GM12872 (cell line): ENCODE measurements around the gene VSTM2L.

Experiments
- TF ChIP-seq, protein P1 (sequence below): IDR thresholded peaks from 3 replicates; pipeline ENCODE4 v1.5.1; 2011; ENCODE audit warnings: low read depth, mild to moderate bottlenecking, low read length, moderate library complexity; ENCODE audit not compliant: insufficient read depth

VSTM2L gene

DNA sequence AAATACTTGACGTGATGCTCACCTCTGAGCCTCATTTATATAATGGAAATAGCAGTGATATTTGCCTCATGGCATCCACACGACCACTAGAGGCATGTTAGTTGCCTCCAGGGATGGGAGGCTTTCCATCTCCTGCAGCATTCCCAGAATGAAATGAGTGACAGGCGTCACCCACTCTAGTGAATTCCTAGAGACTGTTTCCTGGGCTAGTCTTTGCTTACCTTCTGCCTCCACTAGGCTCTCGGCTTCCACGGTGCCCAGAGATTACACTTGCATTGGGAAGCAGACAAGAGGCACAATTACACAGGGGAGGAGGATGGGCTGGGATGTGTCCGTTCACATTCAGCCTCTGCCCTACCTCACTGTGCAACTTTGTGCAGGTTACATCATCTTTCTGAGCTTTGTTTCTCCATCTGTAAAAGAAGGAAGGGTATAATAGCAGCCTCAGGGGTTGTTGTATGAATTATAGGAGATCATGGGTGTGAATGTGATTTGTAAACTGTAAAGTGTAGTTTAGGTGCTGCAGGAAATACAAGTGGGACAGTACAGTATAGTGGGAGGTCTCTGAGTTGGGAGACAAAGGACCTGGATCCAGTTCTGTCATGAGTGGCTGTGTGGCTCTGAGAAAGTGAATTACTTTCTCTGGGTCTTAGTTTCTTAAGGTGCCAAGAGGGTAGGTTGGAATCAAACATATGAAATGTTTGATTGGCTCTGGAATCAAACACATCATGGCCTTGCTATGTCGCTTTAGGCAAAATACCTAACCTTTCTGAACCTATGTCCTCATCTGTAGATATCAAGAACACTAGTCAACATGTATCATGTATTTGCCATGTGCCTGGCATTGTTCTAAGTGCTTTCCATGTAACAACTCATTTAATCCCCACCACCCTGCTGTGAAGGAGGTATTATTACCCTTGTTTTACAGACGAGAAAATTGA, 3.6 kb upstream of the VSTM2L start:
- TF ChIP-seq, protein P1, sequence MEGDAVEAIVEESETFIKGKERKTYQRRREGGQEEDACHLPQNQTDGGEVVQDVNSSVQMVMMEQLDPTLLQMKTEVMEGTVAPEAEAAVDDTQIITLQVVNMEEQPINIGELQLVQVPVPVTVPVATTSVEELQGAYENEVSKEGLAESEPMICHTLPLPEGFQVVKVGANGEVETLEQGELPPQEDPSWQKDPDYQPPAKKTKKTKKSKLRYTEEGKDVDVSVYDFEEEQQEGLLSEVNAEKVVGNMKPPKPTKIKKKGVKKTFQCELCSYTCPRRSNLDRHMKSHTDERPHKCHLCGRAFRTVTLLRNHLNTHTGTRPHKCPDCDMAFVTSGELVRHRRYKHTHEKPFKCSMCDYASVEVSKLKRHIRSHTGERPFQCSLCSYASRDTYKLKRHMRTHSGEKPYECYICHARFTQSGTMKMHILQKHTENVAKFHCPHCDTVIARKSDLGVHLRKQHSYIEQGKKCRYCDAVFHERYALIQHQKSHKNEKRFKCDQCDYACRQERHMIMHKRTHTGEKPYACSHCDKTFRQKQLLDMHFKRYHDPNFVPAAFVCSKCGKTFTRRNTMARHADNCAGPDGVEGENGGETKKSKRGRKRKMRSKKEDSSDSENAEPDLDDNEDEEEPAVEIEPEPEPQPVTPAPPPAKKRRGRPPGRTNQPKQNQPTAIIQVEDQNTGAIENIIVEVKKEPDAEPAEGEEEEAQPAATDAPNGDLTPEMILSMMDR, result no peak

DNA sequence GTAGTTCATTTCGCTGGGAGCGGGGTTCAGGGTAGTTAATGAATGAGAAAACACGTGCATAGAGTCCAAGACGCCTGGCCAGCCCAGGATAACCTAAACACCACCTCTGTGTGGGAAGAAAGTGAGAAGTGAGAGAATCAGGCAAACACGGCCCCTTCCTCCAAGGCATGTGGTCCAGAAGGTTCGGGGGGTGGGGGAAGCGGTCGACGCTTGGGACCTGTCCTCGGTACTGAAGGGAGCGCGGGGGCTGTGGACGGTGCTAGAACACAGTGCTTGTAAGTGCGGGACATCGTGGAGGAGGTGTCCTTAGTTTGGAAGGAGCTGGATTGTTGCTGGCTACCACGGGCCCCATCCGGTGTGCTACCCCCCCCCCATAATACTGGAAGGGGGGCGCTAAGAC, 1.7 kb upstream of the VSTM2L start:
- TF ChIP-seq, protein P1, result no peak

DNA sequence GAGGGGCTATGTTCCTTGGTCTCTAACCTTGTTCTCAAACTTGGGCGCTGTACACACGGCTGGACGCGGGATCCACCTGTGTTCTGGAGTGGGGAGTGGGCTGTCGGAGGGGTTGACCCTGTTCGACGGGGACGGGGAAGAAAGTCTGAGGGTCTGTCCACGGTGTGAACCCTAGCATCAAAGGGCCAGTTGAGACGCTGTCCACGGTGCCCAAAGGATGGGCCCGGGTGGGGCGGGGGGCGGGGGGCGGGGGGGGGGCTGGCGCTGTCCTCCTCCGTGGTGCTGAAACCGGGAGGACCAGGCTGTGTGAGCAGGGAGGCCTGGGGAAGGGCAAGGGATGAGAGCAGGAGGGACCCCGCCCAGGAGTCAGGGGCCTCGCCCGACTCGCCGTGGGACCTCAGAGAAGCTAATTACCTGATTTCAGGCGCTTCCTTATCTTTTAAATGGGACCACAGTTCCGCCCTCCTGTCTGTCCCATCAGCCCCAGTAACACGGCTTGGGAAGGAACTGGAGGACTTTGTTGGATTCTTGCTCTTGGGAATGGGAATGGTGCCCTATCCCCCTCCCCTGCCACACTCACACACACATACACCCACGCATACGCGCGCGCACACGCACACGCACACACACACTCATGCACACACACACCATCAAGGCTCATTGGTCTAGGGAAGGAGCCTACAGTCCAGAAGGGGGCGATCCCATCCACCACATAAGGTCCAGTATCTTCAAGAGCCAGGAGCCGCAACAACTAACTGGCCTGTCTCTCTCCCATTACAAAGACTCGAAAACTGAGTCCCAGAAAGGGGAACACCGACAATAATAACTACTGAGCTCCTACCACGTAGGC, 1.0 kb upstream of the VSTM2L start:
- TF ChIP-seq, protein P1, result peak; percentile 78

DNA sequence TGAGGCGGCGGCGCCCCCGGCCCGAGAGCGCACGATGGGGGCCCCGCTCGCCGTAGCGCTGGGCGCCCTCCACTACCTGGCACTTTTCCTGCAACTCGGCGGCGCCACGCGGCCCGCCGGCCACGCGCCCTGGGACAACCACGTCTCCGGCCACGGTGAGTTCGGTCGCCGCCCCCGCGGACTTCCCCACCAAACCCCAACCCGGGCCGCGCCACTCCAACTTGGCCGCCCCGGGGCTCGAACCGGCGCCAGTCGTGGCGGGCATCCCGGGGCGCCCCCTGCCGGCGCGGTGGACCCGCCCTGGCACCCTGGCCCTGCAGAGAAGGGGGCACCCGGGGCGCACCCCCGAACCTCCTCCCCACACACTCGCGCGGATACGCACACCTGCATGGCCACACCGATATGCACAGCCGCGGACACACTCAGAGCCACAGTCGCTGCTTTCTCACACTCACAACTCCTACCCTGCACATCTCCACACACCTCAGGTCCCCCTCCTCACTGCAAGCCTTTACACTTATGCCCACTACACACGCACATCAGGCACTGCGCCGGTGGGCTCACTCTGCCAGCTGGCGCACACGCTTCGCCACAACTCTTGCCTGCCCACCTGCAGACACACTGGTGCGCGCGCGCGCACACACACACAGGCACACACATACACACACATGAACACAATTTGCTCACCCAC, 535 bp downstream of the VSTM2L start:
- TF ChIP-seq, protein P1, result peak; percentile 26; the same call in 1 of the 3 replicates

DNA sequence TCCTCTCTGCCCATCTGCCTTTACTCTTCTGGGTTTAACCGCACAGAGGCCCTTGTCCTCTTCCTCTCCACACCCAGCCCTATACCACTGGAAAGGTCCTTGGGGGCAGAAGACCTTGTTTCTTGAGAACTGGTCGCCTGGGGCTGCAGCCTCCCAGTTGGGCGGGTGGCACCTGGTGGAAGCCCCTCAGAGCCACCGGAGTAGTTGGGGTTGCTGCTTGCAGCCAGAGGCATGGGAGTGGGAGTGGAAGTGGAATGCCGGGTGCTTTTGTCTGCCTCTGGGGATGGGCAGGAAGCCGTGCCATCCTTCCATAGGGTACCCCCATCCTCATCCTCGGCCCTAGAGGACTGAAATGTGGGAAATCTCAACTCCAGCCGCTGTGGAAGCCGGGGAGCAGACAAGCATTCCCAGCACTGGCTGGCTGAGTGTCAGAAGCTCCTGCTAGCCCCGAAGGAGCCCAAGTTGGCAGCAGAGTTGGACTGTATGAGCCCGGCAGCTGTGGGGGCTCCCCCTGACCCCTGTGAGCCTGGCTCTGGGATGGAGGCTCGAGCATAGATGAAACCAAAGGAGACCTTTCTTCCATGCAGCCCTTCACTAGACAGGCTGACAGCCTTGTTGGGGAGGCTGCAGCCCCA, 1.2 kb downstream of the VSTM2L start:
- TF ChIP-seq, protein P1, result no peak

DNA sequence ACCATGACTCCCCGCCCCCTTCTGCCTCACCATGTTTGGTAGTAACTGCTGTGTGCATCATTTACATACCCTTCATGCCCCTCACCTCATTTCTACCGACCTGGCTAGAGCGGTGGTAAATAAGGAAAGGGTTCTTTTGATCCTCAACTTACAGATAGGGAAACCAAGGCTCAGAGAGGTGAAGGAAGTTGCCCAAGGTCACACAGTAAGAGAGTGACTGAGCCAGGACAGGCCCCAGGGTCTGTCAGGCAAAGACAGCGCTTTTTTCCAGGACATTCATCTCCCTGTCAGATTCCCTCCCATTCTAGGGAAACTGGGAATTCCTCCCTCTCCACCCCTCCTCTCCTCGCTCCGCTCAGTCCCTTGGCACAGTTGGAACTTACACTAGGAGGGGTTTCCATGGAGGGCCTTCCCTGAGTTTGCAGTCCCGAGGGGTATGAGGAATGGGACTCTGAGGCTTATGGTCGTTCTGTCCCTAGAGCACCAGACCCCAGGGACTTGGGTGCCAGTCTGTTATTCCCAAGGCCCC, 2.0 kb downstream of the VSTM2L start:
- TF ChIP-seq, protein P1, result no peak
